GM18526 (cell line): ENCODE data around the gene TGFA.

Experiments used
- POLR2A ChIP-seq: IDR thresholded peaks from 3 replicates; pipeline ENCODE4 v1.6.1; 2011; ENCODE audit not compliant: insufficient read length; ENCODE audit errors: extremely low read depth

The TGFA gene

GRCh38 chr2:70403267-70404053 is 150.2 kb downstream of the TGFA start:
- no peak for TF ChIP-seq POLR2A

- TF ChIP-seq POLR2A, result no peak
These were observed 153.1 kb downstream of the TGFA start for GRCh38 chr2:70400539-70400938.

DNA sequence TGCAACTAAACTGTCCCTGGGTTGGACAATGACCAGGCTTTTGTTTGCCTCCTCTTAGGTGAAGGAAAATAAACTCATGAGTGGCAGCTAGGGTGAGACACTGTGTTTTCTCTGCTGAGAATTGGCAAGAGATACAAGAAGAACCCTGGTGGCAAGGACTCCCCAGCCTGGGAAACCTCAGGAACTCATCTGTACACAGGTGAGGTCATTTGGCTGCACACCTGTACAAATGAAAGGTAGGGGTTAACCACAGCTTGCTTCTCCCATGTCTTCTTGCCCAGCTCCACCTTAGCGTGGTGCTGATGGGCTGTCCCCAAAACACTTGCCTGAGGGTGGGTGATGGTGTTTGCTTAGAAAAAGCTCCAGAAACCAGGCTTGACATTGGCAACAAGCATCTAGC is 154.6 kb downstream of the TGFA start:
- TF ChIP-seq POLR2A, result no peak
